HG03108 (cell line): Measurements from ENCODE around the gene FZD10.

ENCODE experiments used
- ATAC-seq: cut with Tn5 transposase; IDR thresholded peaks from one replicate; pipeline ENCODE4 v1.9.1; 2021; ENCODE audit warnings: moderate library complexity; ENCODE audit not compliant: unreplicated experiment

The FZD10 gene

GRCh38 chr12:130131801-130132200 lies 30.5 kb upstream of the FZD10 start:
- ATAC-seq, result no peak

GRCh38 chr12:130132831-130133511 lies 29.3 kb upstream of the FZD10 start:
- no peak for ATAC-seq

GRCh38 chr12:130133851-130134562 lies 28.3 kb upstream of the FZD10 start:
- ATAC-seq, result no peak

GRCh38 chr12:130134563-130134915 lies 27.7 kb upstream of the FZD10 start:
- no peak for ATAC-seq

- no peak for ATAC-seq
Measured at GRCh38 chr12:130136509-130137039, 25.7 kb upstream of the FZD10 start.

- ATAC-seq, result no peak
Measured at GRCh38 chr12:130137040-130138018, 24.9 kb upstream of the FZD10 start.

GRCh38 chr12:130138478-130138877 lies 23.8 kb upstream of the FZD10 start:
- no peak for ATAC-seq

GRCh38 chr12:130139567-130140421 lies 22.5 kb upstream of the FZD10 start:
- ATAC-seq, result no peak

GRCh38 chr12:130141105-130141504 lies 21.2 kb upstream of the FZD10 start:
- ATAC-seq, result no peak

- no peak for ATAC-seq
Measured at GRCh38 chr12:130141901-130142683, 20.2 kb upstream of the FZD10 start.

GRCh38 chr12:130142736-130143135 lies 19.5 kb upstream of the FZD10 start:
- ATAC-seq, result no peak

GRCh38 chr12:130143136-130143535 lies 19.1 kb upstream of the FZD10 start:
- ATAC-seq, result no peak

GRCh38 chr12:130144256-130144655 lies 18.0 kb upstream of the FZD10 start:
- ATAC-seq, result no peak

GRCh38 chr12:130145731-130146130 lies 16.5 kb upstream of the FZD10 start:
- no peak for ATAC-seq

- no peak for ATAC-seq
Measured at GRCh38 chr12:130146176-130146931, 15.9 kb upstream of the FZD10 start.

GRCh38 chr12:130147875-130148596 lies 14.2 kb upstream of the FZD10 start:
- no peak for ATAC-seq

- no peak for ATAC-seq
Measured at GRCh38 chr12:130151846-130152245, 10.4 kb upstream of the FZD10 start.

GRCh38 chr12:130152386-130152785 lies 9.9 kb upstream of the FZD10 start:
- no peak for ATAC-seq
